Measurements from ENCODE around the gene MARK1. TPM values are rescaled to one million over a fixed set of nuclear protein-coding genes. Genes with fewer than 3 reads are reported as not detected.

The MARK1 gene
- total and polyA plus RNA-seq, 10 of the 15 experiments (the other 5 are each of a cell fraction or from before 2014, with no cell fraction given) = 0.02 to 0.67 (median 0.12) TPM; not detected in 6

GRCh38 chr1:220563564-220563963 is 35.6 kb downstream of the MARK1 start (continued):
- no peak for TF ChIP-seq CREB1 (IDR thresholded peaks at IDR 0.05; ENCODE audit: low read depth)
- no peak for TF ChIP-seq NR2F1 (conservative IDR thresholded peaks at IDR 0.05)
- TF ChIP-seq SMAD1 (IDR thresholded peaks at IDR 0.05; ENCODE audit: low read depth, partially characterized antibody) = no peak
- TF ChIP-seq ZNF687 (IDR thresholded peaks at IDR 0.05) = no peak
- no peak for TF ChIP-seq ZBTB11 (CRISPR knock-in tag; IDR thresholded peaks at IDR 0.05)
- no peak for TF ChIP-seq CBFB (IDR thresholded peaks at IDR 0.05; ENCODE audit: low read depth)

Data from GM12878 (cell line).